OCI-M2 (cell line): ENCODE results near the gene MUC16.
"Not testable (repeated sequence)": the region's sequence is repeated elsewhere in the genome, so short reads cannot be mapped to it uniquely, and the experiment has no call there.

ENCODE experiments used
- DNase-seq: peaks from one replicate; lab custom pipeline; 2025; ENCODE audit not compliant: unreplicated experiment; lab: John Stamatoyannopoulos, UW

The MUC16 gene

DNA sequence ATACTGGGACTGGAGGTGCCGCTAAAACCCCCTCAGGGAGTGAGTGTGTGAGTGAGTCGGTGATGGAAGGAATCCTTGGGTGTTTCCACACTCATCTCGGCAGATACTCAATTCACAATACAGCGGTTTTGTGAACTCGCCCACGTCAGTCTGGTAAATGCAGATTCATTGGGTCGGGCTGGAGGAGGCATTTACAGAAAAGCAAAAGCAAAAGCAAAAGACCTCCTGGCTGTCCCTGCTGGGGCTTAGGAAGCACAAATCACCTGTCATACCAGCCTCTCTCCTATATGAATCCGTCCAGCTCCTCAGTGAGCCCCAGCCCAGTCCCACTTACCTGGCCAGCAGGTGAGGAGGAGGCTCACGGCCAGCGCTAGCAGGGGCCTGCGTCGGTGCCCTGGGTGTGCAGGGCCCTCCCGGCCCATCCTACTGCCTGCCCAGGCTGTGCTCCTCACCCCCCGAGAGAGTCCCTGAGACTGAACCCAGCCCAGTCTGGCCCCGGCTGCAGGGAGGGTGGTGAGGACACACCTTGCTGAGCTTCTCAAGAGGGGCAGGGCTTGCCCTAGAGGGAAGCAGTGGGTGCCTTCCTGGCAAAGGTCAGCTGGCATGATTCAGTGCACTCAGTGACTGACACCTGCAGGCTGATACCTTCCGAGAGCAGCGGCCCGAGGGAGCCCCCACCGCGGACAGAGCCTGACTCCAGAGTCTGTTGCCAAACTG lies at the start of gene MUC16:
TSS of gene MUC16 (minus strand) at position 475 of the 717 bp plus-strand sequence.
- no peak for DNase-seq

DNA sequence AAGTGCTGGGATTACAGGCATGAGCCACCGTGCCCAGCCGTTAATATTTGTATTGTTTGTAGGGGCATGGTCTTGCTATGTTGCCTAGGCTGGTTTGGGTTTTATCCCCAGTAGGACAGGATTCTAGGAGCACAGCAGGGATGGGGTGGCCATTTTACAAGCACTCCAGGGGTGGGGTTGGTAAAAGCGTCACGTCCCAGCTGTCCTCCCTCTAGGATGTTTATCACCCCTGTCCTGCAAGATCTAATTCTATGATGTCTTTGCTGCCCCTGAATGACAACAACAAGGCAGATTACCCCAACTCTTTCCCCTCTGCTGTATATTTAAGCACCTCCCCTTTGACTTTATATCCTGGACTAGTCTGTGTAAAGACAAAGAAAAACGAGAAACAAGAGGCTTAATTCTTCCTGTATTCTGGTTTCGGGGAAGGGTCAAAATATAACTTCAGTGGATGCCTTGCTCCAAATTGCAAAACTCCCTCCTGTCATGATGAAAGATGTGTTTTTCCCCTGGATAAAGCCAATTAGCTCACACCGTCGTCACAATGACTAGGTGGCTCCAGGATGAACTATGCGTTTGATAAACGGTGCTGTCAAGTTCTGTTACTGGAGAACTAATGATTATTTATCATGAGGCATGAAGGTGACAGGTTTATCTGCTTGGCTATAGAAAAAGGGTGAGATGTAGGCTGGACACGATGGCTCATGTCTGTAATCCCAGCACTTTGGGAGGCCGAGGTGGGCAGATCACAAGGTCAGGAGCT lies 48.9 kb upstream of the MUC16 start:
- no peak for DNase-seq

DNA sequence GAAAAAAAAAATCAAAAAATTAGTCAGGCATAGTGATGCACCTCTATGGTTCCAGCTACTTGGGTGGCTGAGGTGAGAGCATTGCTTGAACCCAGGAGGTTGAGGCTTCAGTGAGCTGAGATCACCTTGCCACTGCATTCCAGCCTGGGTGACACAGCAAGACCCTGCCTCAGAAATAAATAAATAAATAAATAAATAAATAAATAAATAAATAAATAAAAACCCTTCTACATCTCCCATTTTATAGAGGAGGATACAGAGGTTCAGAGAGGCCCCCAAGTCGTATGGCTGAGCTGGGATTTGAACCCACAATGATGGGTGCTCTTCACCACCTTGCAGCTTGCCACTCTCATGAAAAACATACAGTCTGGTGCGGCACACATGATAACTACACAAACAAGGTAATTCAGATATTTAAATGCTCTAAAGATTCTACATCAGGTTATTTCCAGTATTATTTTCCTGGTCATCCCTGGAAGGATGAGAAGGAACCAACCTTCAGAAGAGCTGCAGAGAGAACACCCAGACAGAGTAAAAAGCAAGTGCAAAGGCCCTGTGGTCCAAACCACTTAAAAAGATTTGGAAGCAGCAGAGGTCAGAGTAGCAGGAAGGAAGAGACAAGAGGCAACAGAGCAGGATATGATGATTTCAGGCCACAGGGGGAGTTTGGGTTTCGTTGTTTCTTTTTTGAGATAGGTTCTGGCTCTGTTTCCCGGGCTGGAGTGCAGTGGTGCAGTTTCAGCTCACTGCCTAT lies 47.5 kb upstream of the MUC16 start:
- DNase-seq = no peak

DNA sequence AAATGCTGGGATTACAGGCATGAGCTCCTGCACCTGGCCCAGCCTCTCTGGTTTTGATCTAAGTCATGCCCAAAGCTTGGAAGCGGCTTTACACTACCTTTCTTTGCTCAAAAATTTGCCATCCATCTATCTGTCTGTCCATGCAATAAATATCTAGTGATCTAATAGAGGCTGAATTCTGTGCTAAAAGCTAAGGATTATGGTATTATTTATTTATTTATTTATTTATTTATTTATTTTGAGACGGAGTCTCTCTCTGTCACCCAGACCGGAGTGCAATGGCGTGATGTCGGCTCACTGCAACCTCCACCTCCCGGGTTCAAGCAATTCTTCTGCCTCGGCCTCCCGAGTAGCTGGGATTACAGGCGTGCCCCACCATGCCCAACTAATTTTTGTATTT lies 45.9 kb upstream of the MUC16 start:
- not testable (repeated sequence) for DNase-seq

DNA sequence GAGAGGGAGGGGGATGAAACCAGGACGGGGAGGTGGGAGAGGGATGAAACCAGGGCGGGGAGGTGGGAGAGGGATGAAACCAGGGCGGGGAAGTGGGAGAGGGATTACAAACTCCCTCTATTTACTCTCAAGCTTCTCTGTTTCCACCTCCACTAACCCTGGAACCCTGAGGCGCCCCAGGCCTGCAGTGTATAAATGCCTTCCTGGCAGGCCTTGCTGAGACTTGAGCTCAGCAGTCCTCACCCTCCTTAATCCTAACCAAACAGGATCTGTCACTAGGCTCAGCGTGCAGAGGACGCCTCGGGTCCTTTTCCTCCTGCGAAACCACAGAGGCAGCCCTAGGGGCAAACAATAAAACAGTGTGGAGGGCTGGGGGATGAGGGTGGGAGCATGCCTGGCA lies 44.6 kb upstream of the MUC16 start:
- DNase-seq = no peak

DNA sequence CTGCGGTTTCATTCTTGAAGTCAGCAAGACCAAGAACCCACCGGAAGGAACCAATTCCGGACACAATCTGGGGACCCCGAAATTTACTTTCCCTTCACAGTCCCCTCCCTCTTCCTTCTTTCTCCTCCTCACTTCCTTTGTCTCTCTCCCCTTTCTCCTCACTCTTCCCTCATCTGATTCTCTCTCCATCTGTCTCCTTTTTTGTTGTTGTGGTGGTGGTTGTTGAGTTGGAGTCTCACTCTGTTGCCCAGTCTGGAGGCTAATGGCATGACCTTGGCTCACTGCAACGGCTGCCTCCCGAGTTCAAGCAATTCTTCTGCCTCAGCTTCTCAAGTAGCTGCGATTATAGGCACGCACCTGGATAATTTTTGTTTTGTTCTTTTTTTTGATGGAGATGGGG lies 44.0 kb upstream of the MUC16 start:
- DNase-seq = no peak

DNA sequence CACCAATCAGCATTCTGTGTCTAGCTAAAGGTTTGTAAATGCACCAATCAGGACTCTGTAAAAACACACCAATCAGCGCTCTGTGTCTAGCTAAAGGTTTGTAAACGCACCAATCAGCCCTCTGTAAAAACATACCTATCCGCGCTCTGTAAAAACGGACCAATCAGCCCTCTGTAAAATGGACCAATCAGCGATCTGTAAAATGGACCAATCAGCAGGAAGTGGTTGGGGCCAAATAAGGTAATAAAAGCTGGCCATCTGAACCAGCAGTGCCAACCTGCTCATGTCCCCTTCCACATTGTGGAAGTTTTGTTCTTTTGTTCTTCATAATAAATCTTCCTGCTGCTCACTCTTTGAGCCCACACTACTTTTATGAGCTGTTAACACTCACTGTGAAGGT lies 43.5 kb upstream of the MUC16 start:
- not testable (repeated sequence) for DNase-seq

DNA sequence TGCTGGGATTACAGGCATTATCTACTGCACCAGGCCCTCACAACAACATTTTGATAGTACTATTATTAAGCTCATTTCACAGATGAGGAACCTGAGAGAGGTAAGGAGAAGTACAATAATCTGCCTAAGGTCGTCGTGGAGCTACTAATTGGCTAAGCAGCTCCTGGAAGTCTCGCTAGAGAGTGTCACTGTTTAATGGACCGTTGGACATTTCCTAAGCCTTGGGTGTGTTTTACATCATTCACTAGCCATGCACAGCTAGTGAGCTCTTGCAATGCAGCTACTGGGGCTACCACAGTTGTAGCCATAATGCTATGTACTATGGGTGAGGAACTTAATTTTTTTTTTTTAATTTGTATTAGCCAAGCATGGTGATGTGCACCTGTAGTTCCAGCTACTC lies 42.7 kb upstream of the MUC16 start:
- DNase-seq = no peak

DNA sequence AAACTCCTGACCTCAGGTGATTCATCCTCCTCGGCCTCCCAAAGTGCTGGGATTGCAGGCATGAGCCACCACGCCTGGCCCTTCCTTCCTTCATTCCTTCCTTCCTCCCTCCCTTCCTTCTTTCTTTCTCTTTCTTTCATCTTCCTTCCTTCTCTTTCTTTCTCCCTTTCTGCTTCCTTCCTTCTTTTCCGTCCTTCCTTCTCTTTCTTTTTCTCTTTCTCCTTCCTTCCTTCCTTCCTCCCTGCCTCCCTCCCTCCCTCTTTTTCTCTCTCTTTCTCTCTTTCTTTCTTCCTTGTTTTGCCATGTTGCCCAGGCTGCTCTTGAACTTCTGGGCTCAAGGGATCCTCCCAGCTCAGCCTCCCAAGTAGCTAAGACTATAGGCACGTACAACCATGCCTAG lies 36.5 kb upstream of the MUC16 start:
- DNase-seq = no peak

DNA sequence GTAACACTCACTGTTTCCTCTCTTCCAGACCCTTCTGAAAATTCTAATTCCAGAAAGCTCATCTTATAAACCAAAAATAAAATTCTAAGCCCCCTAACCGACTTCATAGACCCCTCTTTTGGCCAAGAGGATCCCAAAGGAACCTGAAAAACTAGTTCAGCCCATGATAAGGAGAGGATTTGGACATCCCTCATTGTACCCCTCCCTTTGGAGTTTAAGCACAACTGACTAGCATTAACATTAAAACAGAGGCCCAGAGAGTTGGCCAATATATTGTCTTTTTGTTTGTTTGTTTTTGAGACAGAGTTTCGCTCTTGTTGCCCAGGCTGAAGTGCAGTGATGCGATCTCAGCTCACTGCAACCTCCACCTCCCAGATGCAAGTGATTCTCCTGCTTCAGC lies 34.2 kb upstream of the MUC16 start:
- no peak for DNase-seq

DNA sequence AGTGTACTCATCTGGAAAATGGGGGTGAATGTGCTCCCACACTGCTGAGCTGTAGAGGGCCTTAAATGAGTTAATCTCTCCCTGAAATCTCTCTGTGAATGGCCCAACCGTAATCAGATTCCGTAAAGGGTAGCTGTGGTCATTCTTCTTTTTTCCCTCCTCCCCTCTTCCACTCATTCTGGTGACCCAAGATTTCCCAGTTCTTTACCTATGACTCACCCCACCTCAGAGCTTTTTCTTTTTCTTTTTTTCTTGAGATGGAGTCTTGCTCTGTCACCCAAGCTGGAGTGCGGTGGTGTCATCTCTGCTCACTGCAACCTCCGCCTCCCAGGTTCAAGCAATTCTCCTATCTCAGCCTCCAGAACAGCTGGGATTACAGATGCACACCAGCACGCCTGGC lies 33.3 kb upstream of the MUC16 start:
- no peak for DNase-seq

DNA sequence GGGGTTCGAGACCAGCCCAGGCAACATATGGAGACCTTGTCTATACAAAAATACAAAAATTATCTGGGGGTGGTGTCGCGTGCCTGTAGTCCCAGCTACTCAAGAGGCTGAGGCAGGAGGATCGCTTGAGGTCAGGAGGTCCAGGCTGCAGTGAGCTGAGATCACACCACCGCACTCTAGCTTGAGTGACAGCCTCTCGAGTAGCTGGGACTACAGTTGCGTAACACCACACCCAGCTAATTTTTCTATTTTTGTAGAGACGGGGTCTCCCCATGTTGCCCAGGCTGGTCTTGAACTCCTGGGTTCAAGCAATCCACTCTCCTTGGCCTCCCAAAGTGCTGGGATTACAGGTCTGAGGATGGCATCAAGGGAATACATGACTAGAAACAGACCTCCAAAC lies 30.8 kb upstream of the MUC16 start:
- no peak for DNase-seq

DNA sequence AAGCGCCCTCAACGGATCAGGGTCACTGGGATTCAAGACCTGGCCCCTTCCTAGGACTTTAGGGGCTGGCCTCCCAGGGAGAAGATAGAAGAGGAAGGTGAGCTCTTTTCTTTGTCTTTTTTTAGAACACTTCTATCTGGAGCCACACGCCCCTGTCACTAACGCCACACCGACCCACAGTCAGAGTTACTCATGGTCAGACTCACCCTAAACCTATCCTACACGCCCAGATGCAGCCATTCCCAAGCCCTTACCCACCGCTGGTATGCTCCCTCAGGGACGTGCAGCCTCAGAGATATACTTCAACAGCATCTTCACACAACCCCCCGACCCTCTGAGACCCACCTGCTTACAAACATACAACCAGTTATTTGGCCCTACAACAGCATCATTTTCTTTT lies 29.9 kb upstream of the MUC16 start:
- no peak for DNase-seq

DNA sequence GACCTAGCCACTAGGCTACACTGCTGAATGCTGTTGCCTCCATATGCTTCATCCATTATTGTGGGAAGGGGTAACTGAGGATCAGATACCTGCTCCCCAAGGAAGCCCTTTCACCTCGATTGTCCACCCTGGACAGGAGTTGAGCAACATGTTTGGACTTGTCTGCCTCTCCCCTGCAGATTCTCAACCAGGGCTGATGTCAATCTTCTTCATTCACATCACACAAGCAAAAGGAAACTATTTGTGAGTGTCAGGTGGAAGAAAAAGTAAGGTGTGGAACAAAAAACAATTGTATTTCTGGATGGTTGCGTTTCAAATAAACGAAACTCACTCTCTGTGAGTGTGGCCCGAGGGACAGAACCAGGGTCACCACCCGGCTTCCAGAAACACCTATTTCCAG lies 29.5 kb upstream of the MUC16 start:
- no peak for DNase-seq

DNA sequence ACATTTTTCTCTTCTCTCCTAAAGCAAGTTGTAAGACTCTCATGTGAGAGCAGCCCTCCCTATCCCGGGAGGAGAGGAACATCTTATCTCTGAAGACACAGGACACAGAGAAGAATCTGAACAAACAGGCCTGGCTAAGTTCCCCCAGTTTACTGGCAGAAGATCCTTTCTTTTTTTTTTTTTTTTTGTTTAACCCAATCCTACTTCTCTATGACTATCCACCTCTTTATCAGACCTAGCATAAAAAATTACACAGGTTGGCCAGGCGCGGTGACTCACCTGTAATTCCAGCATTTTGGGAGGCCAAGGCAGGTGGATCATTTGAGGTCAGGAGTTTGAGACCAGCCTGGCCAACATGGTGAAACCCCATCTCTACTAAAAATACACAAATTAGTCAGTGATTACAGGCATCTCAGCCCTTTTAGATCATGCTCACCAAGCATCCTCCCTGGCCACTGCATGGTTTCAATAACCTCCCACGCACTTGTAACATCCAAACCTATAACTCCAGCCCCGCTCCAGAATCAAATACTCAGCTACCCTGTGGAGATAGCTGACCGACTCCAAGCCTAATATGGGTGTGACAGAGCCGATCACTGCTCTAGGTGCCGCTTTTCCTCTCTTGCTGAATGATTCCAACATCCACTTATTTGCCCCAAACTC lies 27.3 kb upstream of the MUC16 start:
- no peak for DNase-seq

DNA sequence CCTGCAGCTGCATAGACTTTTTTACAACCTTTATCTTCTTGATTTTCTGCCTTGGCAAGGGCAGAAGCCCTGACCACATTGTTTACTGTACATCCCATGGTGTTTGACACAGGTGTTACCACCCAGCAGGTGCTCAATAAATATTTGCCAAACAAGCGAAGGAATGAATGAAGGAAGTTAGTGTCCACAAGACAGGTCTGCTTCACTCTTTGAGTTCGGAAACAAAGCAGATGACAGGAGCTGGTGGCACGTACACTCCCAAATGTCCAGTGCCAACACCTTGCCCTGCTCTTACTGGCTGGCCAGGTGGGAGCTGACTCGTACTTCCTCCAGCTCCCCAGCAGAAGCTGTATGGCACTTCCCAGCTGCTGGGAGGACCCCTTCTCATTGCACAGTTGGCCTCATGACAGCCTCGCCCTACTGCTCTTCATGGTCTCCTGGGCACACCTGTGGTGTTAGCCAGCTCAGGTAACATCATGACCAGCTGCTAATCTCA lies 22.0 kb upstream of the MUC16 start:
- DNase-seq = no peak

DNA sequence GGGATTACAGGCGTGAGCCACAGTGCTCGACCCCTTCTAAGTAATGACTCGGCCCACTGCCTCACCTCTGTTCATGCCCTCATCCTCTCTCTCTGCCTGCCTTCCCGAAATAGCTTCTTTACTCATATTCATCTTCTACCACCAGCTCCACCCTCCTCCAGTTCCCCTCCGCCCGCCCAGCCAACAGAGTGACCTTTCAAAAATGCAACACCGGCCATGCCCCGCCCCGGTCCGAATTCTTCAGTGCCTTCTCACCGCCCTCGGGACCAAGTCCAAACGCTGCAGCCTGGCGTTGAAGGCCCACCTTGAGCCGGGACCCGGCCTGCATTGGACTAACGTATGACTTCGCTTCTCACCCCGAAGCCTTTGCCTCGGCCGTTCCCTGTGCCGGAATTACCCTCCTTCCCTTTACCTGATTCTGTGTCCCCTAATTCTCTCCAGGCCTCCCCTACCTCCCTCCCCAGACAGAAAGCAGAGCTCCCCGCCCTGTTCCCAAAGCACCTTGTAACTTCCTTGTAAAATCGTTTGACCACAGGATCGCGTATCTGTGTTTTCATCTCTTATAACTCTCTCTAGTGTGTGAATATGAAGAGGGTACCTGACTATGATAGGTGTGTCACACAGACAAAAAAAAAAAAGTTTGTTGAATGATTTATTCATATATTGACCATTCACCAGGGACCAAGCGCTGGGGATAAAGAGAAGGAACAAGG lies 8.1 kb upstream of the MUC16 start:
- DNase-seq = no peak

DNA sequence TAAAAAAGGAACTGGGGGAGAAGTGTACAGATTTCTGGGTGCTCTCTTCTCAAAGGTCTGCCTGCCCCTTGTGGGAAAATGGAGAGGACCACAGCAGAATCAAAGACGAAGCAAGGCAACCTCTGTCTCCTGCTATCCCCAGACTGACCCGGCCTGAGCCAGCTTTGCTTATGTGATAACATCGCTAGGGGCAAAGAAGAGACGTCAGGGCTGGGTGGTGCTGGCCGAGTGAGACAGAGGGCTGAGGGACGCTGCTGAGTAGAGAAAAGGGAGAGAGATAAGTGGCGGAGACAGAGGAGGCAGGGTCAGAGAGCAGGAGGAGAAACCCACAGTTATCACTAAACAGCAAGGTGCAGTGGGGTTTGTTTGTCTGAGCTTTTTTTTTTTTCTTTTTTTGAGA lies 4.6 kb upstream of the MUC16 start:
- no peak for DNase-seq

DNA sequence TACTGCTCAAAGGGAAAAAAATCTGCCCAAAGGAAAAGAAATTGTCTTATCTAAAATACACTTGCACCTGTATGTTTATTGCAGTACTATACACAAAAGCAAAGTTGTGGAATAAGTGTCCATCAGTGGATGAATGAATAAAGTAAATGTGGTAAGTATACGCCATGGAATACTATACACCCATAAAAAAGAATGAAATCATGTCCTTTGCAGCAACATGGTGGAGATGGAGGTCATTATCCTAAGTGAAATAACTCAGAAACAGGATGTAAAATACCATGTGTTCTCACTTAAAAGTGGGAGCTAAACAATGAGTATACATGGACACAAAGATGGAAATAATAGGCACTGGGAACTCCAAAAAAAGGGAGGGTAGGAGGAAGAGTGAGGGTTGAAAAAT lies 3.8 kb upstream of the MUC16 start:
- DNase-seq = no peak

DNA sequence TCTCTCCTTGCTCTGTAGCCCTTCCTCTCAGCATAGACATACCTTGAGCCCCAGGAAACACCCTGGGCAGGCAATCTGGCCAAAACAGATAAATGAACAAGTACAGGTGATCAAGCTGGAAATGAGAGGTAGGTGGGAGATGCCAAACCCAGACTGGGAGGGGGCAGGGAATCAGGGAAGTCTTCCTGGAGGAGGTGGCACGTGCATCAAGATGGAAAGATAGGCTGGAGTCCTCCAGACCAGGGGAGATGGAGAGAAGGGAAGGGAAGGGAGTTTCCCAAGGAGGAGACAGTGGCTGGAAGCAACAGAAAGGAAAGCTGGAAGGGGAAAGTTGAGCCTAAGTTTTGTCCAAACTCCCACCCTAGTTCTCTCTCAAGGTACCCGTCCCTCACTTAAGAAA lies 1.7 kb upstream of the MUC16 start:
- no peak for DNase-seq

DNA sequence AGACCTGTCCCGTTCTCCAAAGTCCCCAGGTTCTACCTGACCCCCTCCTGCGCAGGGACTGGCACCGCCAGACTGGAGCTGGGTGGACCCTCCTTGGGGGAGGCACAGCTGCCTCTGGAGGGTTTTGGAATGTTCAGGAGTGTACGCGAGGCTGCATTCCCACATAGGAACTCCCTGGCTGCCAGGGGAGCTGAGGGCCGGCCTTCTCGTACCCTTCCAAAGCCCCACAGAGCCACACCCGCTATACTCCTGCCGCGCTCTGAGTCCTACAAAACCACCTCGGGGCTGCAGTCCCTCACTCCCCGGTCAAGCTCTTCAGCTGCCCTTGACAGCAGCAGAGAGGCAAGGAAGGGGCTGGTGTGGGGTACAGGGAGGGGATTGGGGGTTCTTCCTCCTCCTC lies 484 bp upstream of the MUC16 start:
- DNase-seq = no peak
